Dermis microvascular lymphatic vessel endothelial cell (primary cell): ENCODE results near the gene FCGR1A. TPM values are rescaled to one million over a fixed set of nuclear protein-coding genes. Genes with fewer than 3 reads are reported as not detected.
"Not testable (repeated sequence)": the region's sequence is repeated elsewhere in the genome, so short reads cannot be mapped to it uniquely, and the experiment has no call there.

ENCODE experiments used
- DNase-seq, 2 donors: peaks; one replicate each; pipeline versions ENCODE4 v3.0.0 to v3.0.0-alpha.2; 2010; ENCODE audit warnings: low read depth in 2 of 2
- total RNA-seq: library from RNA; depleted of rRNA; stranded (reverse); fragments of >200 nt; gene quantifications from 2 replicates; pipeline ENCODE4 v1.2.1, GENCODE V29; 2014

FCGR1A gene
- not detected in 2 replicates for total RNA-seq

- not testable (repeated sequence) for DNase-seq
Observed at GRCh38 chr1:149782600-149782999, at the start of gene FCGR1A. FCGR1A (plus strand) TSS chr1:149782694; CDS start chr1:149782744, 50 bp downstream.

GRCh38 chr1:149732781-149733180, 49.7 kb upstream of the FCGR1A start:
- not testable (repeated sequence) for DNase-seq

- not testable (repeated sequence) for DNase-seq
Observed at GRCh38 chr1:149734692-149735091, 47.8 kb upstream of the FCGR1A start.

- not testable (repeated sequence) for DNase-seq
Observed at GRCh38 chr1:149740148-149740581, 42.3 kb upstream of the FCGR1A start.

- DNase-seq = not testable (repeated sequence)
Observed at GRCh38 chr1:149740590-149741230, 41.8 kb upstream of the FCGR1A start.

GRCh38 chr1:149741914-149742313, 40.6 kb upstream of the FCGR1A start:
- DNase-seq = not testable (repeated sequence)

- DNase-seq = not testable (repeated sequence)
Observed at GRCh38 chr1:149746463-149747356, 35.8 kb upstream of the FCGR1A start.

GRCh38 chr1:149747359-149748143, 34.9 kb upstream of the FCGR1A start:
- not testable (repeated sequence) for DNase-seq

GRCh38 chr1:149748144-149748500, 34.4 kb upstream of the FCGR1A start:
- DNase-seq = not testable (repeated sequence)

GRCh38 chr1:149750562-149750961, 31.9 kb upstream of the FCGR1A start:
- DNase-seq = not testable (repeated sequence)

GRCh38 chr1:149752186-149752585, 30.3 kb upstream of the FCGR1A start:
- DNase-seq = not testable (repeated sequence)

GRCh38 chr1:149753466-149753865, 29.0 kb upstream of the FCGR1A start:
- DNase-seq = not testable (repeated sequence)

GRCh38 chr1:149755294-149755693, 27.2 kb upstream of the FCGR1A start:
- not testable (repeated sequence) for DNase-seq

GRCh38 chr1:149762294-149762693, 20.2 kb upstream of the FCGR1A start:
- not testable (repeated sequence) for DNase-seq

GRCh38 chr1:149764087-149764800, 18.2 kb upstream of the FCGR1A start:
- not testable (repeated sequence) for DNase-seq

GRCh38 chr1:149766241-149766640, 16.3 kb upstream of the FCGR1A start:
- not testable (repeated sequence) for DNase-seq

- DNase-seq = not testable (repeated sequence)
Observed at GRCh38 chr1:149769216-149769615, 13.3 kb upstream of the FCGR1A start.

GRCh38 chr1:149770661-149771060, 11.8 kb upstream of the FCGR1A start:
- not testable (repeated sequence) for DNase-seq

- not testable (repeated sequence) for DNase-seq
Observed at GRCh38 chr1:149771653-149772425, 10.7 kb upstream of the FCGR1A start.

GRCh38 chr1:149775510-149776147, 6.9 kb upstream of the FCGR1A start:
- not testable (repeated sequence) for DNase-seq
